ENCODE measurements around the gene GINM1.

The GINM1 gene

DNA sequence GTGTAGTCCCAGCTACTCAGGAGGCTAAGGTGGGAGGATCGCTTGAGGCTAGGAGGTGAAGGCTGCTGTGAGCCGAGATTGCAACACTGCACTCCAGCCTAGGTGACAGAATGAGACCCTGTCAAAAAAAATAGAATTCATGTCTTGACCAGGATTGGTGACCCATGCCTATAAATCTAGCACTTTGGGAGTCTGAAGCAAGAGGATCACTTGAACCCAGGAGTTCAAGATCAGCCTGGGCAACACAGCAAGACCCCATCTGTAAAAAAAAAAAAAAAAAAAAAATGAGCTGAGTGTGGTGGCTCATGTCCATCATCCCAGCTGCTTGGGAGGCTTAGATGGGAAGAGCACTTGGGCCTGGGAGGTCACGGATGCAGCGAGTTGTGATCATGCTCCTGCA, 34.3 kb downstream of the GINM1 start:
- no peak for DNase-seq

DNA sequence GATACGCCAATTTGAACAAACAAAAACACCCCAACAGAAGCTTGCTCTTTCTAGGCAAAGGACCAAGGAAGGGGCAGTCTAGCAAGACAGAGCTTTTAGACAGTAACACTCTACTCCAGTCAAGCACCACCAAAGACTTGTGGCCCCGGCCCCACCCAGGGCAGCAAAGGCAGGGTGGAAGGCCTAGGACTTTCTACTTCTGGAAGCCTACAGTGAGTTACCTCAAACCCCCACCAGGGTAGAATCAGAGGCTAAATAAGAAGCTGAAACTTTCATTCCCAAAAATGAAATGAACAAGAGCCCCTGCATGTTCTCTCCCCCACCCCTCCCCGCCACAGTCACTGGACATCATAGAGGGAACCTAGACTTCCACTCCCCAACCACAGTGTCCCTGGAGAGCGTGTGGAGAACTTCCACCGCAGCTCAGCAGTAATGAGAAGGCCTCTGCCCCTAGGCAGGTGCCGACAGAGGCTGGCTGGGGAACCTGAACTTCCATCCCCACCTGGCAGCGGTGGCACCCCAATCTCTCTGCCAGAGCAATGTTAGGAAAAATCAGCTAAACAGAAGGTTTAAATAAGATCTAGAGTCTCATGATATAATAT, 42.3 kb downstream of the GINM1 start:
- no peak for DNase-seq

DNA sequence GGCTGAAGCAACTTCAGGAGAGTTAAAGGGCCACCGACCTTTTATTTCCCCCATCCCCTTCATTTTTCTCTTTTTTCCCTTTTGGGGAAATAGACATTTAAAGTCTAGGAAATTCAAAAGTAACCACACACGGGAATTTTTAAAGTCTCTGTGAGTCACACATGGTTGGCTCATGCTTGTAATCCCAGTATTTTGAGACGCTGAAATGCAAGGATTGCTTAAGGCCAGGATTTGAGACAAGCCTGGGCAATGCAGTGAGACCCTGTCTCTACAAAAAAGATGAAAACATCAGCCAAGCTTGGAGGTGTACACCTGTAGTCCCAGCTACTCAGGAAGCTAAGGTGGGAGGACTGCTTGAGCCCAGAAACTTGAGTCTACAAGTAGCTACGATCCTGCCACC, 48.2 kb downstream of the GINM1 start:
- no peak for DNase-seq

DNA sequence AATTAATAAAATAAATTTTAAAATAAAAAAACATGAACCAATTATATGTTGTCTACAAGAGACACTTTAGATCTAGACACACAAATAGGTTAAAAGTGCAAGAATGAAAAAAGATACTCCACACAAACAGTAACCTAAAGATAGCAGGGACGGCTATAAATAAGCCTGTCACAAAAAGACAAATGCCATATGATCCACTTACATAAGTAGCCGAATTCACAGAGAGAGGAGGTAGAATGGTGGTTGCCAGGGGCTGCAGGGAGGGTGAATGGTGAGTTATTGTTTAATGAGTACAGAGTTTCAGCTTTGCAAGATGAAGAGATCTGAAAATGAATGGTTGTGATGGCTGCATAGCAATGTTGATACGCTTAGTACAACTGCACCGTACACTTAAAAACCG, 49.6 kb downstream of the GINM1 start:
- DNase-seq, result no peak

DNA sequence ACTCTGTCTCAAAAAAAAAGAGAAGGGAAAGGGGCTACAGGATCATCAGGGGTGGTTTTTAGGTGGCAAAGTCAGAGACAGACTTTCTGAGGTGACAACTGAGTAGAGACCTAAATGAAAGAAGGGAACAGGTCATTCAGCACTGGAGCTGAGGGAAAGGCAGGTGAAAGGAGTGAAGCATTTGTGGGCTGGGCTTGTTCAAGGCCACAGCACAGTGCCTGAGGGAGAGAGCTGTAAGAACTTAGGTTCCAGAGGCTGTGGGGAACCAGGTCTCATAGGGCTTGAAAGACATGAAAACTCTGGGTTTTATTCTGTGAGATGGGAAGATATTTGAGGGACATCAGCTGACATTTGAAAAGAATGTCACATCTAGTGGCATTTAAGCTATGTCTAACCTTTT, 61.5 kb downstream of the GINM1 start:
- no peak for DNase-seq

DNA sequence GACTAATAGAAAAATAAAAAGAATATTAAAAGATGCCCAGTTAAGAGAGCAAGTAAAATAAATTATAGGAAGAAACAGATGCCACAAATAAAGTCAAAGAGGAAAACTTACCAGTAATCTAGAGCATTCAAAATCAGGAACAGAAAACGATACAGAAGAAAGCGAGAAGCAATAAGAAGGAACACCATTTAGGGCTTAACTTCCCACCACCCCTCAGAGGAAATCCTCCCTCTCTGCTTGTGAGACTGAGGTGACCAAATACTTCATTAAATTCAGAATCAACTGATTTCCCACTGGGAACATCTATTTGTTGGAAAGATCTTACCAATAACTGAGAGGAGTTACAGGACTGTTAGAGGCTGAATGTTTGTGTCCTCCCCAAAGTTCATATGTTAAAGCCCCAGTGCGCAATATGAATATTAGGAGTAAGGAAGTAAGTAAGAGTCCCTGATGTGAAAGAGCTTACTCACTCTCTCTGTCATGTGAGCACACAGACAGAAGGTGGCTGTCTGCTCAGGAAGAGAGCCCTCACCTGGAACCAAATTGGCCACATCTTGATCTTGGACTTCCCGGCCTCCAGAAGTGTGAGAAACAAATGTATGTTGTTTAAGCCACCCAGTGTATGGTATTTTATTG, 62.8 kb downstream of the GINM1 start:
- DNase-seq, result no peak

DNA sequence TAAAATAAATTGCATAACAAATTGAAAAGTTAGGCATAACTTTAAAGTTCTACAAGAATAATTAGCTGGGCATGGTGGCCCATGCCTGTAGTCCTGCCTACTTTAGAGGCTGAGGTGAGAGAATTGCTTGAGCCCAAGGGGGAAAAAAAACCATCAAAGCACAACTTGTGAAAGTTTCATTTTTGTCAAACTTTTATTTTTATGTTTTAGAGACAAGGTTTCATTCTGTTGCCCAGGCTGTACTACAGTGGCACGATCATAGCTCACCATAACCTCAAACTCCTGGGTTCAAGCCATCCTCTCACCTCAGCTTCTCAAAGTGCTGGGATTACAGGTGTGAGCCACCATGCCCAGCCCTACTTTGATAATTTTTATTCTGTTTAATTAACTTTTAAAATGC, 68.1 kb downstream of the GINM1 start:
- no peak for DNase-seq

DNA sequence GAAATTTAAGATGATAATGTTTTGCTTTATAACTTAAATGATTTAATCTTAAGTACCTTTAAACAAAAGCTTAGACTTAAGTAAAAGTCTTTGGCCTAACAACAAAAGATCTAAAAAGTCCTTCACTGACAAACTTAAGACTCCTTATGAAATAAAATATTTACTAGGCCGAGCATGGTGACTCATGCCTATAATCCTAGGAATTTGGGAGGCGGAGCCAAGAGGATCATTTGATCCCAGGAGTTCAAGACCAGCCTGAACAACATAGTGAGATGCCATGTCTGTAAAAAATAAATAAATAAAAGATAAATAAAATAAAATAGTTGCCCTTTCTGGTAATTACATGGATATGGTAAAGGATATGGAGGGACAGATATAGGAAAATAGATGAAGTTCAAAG, 69.9 kb downstream of the GINM1 start:
- no peak for DNase-seq
